HG02943 (cell line): ENCODE data around the gene LTB.

Experiments used
- ATAC-seq: cut with Tn5 transposase; IDR thresholded peaks from one replicate; pipeline ENCODE4 v1.9.1; 2021; ENCODE audit warnings: mild to moderate bottlenecking, low read depth, moderate library complexity; ENCODE audit not compliant: unreplicated experiment

Gene LTB

DNA sequence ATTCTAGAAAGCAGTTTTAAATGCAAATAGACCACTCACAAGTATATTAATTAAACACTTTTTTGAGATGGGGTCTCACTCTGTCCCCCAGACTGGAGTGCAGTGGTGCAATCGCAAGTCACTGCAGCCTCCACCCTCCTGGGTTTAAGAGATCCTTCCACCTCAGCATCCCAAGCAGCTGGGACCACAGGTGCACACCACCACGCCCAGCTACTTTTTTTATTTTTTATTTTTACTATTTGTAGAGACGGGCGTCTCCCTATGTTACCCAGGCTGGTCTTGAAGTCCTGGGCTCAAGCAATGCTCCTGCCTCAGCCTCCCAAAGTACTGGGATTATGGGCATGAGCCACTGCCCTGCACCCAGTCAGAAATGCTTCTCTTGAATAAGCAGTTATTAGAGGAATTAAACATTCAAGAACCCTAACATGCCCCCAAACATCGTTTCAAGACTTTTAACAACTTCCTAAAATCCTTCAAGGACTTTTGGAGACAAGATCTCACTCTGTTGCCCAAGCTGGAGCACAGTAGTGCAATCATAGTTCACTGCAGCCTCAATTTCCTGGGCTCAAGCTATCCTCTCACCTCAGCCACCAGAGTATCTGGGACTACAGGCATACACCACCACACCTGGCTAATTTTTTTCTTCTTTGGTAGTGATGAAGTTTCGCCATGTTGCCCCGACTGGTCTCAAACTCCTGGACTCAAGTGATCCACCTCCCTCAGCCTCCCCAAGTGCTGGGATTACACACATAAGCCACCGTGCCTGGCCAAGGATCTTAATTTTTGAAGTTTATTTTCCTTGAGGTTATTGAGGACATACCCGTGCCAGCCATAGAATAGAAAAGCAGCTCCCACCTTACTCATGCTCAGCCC lies 50.2 kb downstream of the LTB start:
- no peak for ATAC-seq

DNA sequence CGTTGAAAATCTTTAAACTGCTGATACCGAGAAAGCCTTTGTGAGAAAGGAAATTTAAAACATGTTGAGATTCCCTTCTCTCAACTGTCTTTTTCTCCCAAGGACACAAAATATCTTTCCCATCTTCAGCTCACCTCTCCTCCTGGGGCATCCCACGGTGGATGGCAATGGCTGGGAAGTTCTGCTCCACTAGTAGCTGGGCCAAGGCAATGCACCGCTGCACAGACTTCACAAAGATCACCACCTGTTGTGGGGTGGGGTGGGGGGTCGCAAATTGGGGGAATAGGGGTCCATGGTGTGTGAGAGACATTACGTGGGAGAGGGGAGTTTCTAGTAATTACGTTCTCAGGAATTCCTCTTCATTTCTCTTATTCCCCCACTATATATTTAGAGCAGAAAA lies 51.1 kb downstream of the LTB start:
- ATAC-seq = no peak

DNA sequence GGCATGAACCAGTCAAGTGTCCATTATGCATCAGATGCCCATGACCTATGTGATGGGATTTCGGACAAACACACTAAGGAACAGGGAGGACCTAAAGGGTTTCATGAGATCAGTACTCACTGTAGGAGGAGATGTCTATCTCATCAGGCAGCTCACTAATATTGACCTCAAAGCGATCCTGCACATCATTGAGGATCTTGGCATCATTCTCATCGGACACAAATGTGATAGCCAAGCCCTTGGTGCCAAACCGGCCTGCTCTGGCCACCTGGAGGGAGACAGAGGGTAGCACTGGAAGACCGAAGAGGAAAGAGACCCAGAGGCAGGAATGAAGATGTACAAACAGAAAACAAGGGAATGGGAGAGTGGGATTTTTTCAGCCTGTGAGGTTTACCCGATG lies 51.6 kb downstream of the LTB start:
- no peak for ATAC-seq
